ENCODE data around the gene PHYHD1. TPM values are rescaled to one million over a fixed set of nuclear protein-coding genes. Genes with fewer than 3 reads are reported as not detected.

PHYHD1 gene
- total and polyA plus RNA-seq, 3 donors from 2014 or later: 10.9 to 18.5 (median 15.1) TPM

DNA sequence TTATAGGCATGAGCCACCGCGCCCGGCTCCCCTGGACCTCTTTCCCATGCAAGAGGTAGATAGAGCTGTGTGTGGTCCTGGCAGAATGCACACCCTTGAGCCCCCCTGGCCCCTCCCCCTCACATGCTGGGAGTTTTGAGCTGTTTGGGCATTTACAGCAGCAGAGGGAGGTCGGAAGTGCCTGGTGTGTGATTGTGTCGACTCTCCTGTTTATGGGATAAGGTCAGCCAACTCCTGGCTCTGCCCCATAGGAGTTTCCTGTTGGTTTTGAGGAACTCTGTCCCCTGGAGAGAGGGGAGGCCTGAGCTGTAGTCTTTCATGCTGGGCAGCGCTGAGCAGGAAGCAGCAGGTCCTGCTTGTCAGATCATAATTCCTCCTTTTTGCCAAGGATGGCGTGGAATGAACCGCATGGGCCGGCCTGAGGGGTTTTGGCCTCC lies 32.9 kb upstream of the PHYHD1 start:
- intact Hi-C loops (cut with DNase I; ENCODE audit: low total_unique reads): no loop called here
- Histone ChIP-seq H3K4me3 (no peak overlapping the region), H3K27ac (no peak overlapping the region), H3K27me3 (no peaks in the 10 kb centered on the region), H3K9me3 (no peaks in the 10 kb centered on the region), H3K4me1 (peaks cover 35% of the 10 kb centered on the region), H3K36me3 (ENCODE audit: low read depth, missing control alignments) (no peaks in the 10 kb centered on the region)
- 36 to 53% methylated on average over 7 to 9 of the region's 9 CpGs for WGBS, 2 donors
- DNase-seq: no peak
- TF ChIP-seq CTCF (IDR thresholded peaks at IDR 0.05): no peak
- no peak for TF ChIP-seq POLR2A (IDR thresholded peaks at IDR 0.05)

DNA sequence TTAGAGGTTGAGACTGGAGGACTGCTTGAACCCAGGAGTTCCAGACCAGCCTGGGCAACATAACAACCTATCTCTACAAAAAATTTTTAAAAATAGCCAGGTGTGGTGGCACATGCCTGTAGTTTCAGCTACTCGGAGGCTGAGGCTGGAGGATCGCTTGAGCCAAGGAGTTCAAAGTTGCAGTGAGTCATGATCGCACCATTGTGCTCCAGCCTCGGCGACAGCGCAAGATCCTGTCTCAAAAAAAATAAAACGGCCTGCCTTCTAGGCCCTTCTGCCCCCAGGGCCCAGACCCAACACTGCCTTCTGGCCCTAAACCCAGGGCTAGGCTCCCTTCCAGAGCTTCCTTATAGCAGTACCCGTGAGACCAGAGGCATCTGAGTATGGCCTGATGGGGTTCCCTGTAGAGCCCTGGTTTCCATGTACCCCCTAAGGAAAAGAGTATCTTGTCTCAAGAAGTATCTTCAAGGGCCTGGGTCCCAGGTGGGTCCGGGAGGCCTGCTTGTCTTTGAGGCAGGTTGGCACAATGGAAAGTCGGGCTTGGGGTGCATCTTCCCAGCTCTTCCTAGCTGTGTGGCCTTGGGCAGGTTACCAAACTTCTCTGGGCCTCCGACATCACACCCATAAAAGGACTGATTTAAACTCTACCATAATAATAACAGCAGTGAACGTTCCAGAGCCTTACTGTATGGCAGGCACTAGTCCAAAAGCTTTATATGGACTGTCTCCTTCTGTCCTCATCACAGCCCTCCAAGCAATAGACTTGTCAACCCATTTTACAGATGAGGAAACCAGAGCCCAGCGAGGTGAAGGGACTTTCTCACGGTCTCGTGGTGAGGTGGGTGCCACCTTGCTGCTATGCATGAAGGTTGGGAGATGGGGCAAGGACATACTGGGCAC lies 29.2 kb upstream of the PHYHD1 start:
- intact Hi-C loops (cut with DNase I; ENCODE audit: low total_unique reads): no loop called here
- no peaks in the 10 kb centered on the region for H3K36me3 ChIP-seq (ENCODE audit: low read depth, missing control alignments)
- no peaks in the 10 kb centered on the region for H3K27me3 ChIP-seq
- H3K27ac ChIP-seq: peak overlapping the region; percentile 85
- no peaks in the 10 kb centered on the region for H3K9me3 ChIP-seq
- peaks cover 35% of the 10 kb centered on the region for H3K4me1 ChIP-seq
- no peak overlapping the region for H3K4me3 ChIP-seq
- WGBS, 2 donors: 48 to 68% methylated on average over 11 to 15 of the region's 15 CpGs
- TF ChIP-seq CTCF (IDR thresholded peaks at IDR 0.05) (no peak), POLR2A (IDR thresholded peaks at IDR 0.05) (no peak)
- DNase-seq: no peak

DNA sequence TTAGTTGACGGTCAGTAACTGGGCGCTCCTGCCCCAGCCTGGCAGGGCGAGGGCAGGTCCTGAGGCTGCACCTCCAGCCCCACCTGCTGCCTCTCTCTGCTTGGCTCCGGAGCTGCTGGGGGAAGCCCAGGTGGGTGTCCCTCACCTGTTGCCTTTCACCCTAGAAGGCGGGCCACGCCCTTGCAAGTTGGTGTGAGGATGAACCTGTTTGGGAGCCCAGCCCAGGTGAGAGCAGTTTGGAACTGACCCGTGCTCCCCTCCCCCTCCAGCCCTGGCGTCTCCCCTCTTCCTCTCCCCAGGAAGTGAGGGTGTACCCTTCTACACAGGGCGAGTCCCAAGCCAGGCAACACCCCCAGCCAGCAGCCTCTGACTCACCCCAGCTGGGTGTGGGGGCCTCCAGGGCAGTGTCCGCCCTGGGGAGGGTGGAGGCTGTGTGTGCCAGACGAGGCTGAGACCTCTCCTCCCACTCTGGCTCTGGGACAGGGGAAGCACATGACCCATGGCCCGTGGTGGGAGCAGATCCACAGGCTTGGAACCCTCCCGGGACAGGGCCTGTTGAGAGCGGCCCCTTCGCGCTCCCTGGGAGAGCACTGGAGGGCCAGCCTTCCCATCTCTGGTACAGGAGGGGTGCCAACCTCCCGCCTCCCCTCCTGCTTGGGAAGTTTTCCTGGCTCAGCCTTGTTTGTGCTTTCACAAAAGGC lies 28.4 kb upstream of the PHYHD1 start:
- peak overlapping the region; percentile 85 for H3K27ac ChIP-seq
- H3K9me3 ChIP-seq: no peaks in the 10 kb centered on the region
- peaks cover 35% of the 10 kb centered on the region for H3K4me1 ChIP-seq
- DNase-seq: peak; percentile 87
- H3K36me3 ChIP-seq (ENCODE audit: low read depth, missing control alignments): no peaks in the 10 kb centered on the region
- TF ChIP-seq POLR2A (IDR thresholded peaks at IDR 0.05) (no peak), CTCF (IDR thresholded peaks at IDR 0.05) (no peak)
- 45 to 65% methylated on average over 6 to 11 of the region's 17 CpGs for WGBS, 2 donors
- no peak overlapping the region for H3K4me3 ChIP-seq
- intact Hi-C loops (cut with DNase I; ENCODE audit: low total_unique reads): no loop called here
- H3K27me3 ChIP-seq: no peaks in the 10 kb centered on the region

DNA sequence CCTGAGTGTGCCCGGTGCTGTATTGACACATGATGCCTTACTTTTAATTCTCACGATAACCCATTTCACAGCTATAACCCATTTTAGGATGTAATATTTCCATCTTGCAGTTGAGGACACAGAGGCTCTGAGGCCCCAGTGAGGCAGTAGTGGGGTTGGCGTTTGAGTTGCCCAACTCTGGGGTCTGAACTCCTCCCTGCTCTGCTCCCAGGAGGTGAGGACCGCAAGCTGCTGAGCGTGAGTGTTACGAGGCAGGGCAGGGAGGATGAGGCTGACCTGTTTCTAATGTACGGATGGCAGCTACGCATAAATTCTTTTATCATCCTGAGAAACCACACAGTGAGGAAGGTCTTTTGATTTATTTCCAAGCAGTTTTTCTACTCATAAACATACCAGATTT lies 27.4 kb upstream of the PHYHD1 start:
- 80 to 83% methylated on average over 8 of the region's 8 CpGs for WGBS, 2 donors
- Histone ChIP-seq H3K36me3 (ENCODE audit: low read depth, missing control alignments) (no peaks in the 10 kb centered on the region), H3K4me3 (no peak overlapping the region), H3K4me1 (peaks cover 29% of the 10 kb centered on the region), H3K27me3 (no peaks in the 10 kb centered on the region), H3K27ac (peak overlapping the region; percentile 85), H3K9me3 (no peaks in the 10 kb centered on the region)
- TF ChIP-seq CTCF (IDR thresholded peaks at IDR 0.05): no peak
- TF ChIP-seq POLR2A (IDR thresholded peaks at IDR 0.05): no peak
- DNase-seq: no peak
- intact Hi-C loops (cut with DNase I; ENCODE audit: low total_unique reads): no loop called here
